GM06990 (cell line): ENCODE results near the gene IGF1.

Source experiments
- DNase-seq: peaks from one replicate; pipeline ENCODE4 v3.0.0-alpha.2; 2011; ENCODE audit not compliant: insufficient read length; ENCODE audit errors: extremely low read depth
- H3K27me3 ChIP-seq: replicated peaks from 2 replicates; pipeline ENCODE4 v1.6.0; 2011; ENCODE audit warnings: low read length; ENCODE audit not compliant: control insufficient read depth, insufficient read depth
- H3K36me3 ChIP-seq: 2 replicates; pipeline ENCODE4 v1.5.1; 2011; ENCODE audit warnings: low read length; ENCODE audit not compliant: control insufficient read depth, insufficient read depth
- H3K4me3 ChIP-seq: replicated peaks from 2 replicates; pipeline ENCODE4 v1.5.1; 2011; ENCODE audit warnings: low read depth, mild to moderate bottlenecking, control low read depth, low read length
- TF ChIP-seq, protein P1 (sequence below): IDR thresholded peaks from 2 replicates; pipeline ENCODE4 v1.5.1; 2011; ENCODE audit warnings: low read length, control low read depth, mild to moderate bottlenecking, inconsistent platforms; ENCODE audit not compliant: insufficient read depth, poor library complexity, severe bottlenecking

The IGF1 gene

DNA sequence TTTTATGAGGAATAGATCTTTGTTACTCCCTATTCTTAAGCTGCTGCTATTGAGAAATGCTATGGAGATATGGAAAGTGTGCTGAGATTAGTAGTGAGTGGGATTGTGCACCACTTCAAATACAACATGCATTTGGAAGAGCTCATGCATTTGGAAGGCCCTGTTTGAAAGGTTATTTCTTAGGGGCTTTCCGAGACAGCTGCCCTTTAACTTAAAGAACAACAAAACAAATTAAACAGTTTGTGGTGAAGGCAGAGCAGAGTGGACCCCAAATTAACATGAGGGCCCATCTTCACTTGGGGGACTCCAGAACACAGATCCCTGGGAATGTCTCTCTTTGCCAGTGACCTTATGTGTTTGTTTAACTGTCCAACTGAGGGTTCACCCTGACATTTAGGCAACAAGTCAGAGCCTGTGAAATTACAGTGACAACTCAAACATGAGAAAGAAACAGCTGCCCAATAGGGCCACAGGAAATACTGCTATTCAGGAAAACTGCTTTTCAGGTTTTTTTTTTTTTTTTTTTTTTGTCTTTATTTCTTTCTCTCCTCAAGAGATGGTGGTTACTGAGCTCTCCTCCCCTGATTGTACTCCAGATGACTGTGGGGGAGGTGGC, 41.4 kb upstream of the IGF1 start:
- TF ChIP-seq, protein P1, sequence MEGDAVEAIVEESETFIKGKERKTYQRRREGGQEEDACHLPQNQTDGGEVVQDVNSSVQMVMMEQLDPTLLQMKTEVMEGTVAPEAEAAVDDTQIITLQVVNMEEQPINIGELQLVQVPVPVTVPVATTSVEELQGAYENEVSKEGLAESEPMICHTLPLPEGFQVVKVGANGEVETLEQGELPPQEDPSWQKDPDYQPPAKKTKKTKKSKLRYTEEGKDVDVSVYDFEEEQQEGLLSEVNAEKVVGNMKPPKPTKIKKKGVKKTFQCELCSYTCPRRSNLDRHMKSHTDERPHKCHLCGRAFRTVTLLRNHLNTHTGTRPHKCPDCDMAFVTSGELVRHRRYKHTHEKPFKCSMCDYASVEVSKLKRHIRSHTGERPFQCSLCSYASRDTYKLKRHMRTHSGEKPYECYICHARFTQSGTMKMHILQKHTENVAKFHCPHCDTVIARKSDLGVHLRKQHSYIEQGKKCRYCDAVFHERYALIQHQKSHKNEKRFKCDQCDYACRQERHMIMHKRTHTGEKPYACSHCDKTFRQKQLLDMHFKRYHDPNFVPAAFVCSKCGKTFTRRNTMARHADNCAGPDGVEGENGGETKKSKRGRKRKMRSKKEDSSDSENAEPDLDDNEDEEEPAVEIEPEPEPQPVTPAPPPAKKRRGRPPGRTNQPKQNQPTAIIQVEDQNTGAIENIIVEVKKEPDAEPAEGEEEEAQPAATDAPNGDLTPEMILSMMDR: no peak

GRCh38 chr12:102518871-102519270, 38.5 kb upstream of the IGF1 start:
- Histone ChIP-seq H3K36me3 (no peaks in the 10 kb centered on the region), H3K4me3 (no peak overlapping the region), H3K27me3 (no peaks in the 10 kb centered on the region)
- TF ChIP-seq, protein P1: no peak
- DNase-seq: no peak

More for the DNA sequence above, 41.4 kb upstream of the IGF1 start:
- Histone ChIP-seq H3K36me3 (no peaks in the 10 kb centered on the region), H3K27me3 (no peaks in the 10 kb centered on the region), H3K4me3 (no peak overlapping the region)
- DNase-seq: no peak

- TF ChIP-seq, protein P1: no peak
- DNase-seq: no peak
- Histone ChIP-seq H3K36me3 (no peaks in the 10 kb centered on the region), H3K4me3 (no peak overlapping the region), H3K27me3 (no peaks in the 10 kb centered on the region)
Measured at GRCh38 chr12:102514696-102515095, 34.3 kb upstream of the IGF1 start.

- Histone ChIP-seq H3K4me3 (no peak overlapping the region), H3K27me3 (no peaks in the 10 kb centered on the region), H3K36me3 (no peaks in the 10 kb centered on the region)
- DNase-seq: no peak
- TF ChIP-seq, protein P1: no peak
Measured at GRCh38 chr12:102513739-102514138, 33.4 kb upstream of the IGF1 start.

GRCh38 chr12:102513272-102513671, 32.9 kb upstream of the IGF1 start:
- TF ChIP-seq, protein P1: no peak
- Histone ChIP-seq H3K36me3 (no peaks in the 10 kb centered on the region), H3K27me3 (no peaks in the 10 kb centered on the region), H3K4me3 (no peak overlapping the region)
- peak; percentile 48 for DNase-seq

DNA sequence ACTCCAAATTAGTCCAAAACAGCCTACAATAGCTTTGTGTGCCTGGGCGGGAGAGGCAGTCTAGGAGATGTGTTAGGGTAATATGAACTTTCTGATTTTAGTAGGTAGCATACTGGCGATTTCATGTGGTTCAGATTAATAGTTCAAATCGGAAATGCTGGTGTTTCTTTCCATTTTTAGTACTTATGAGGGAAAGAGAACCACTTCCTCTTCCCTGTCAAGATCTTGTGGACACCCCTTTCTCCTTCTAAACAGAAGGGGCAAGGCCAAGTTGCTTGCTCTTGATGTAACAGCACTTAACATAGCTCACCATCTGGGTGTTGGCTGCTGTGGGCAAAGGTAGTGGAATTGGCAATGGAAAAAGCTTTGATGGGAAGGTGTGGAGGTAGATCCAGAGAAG, 32.2 kb upstream of the IGF1 start:
- Histone ChIP-seq H3K4me3 (no peak overlapping the region), H3K36me3 (no peaks in the 10 kb centered on the region), H3K27me3 (no peaks in the 10 kb centered on the region)
- TF ChIP-seq, protein P1: no peak
- no peak for DNase-seq
